DOHH2 (cell line): ENCODE measurements around the gene SEPSECS.

Experiments
- H3F3A ChIP-seq: fragments of 200-600 bp; sonication (generic), shearing (Covaris generic); 2 replicates; pipeline ENCODE4 v1.6.0; 2016; ENCODE audit warnings: antibody characterized with exemption, mild to moderate bottlenecking; ENCODE audit not compliant: control insufficient read depth, insufficient read depth
- H3K27ac ChIP-seq: fragments of 200-600 bp; sonication (generic); 2 replicates; pipeline ENCODE4 v1.5.1; 2014; ENCODE audit warnings: low read depth, mild to moderate bottlenecking, low read length, moderate library complexity
- H3K27me3 ChIP-seq: fragments of 200-600 bp; sonication (generic); 2 replicates; pipeline ENCODE4 v1.6.1; 2014; ENCODE audit warnings: mild to moderate bottlenecking, low read length, mixed read lengths; ENCODE audit not compliant: control insufficient read depth
- H3K36me3 ChIP-seq: fragments of 200-600 bp; sonication (generic); 2 replicates; pipeline ENCODE4 v1.6.1; 2014; ENCODE audit warnings: mild to moderate bottlenecking, low read length, moderate library complexity, mixed read lengths; ENCODE audit not compliant: control insufficient read depth
- H3K4me1 ChIP-seq: fragments of 200-600 bp; sonication (generic); 2 replicates; pipeline ENCODE4 v1.6.1; 2014; ENCODE audit warnings: mild to moderate bottlenecking, low read length, mixed read lengths; ENCODE audit not compliant: control insufficient read depth
- H3K4me2 ChIP-seq: fragments of 200-600 bp; sonication (generic); 2 replicates; pipeline ENCODE4 v1.6.0; 2014; ENCODE audit warnings: mild to moderate bottlenecking, low read length, moderate library complexity
- H3K4me3 ChIP-seq: fragments of 200-600 bp; sonication (generic); 2 replicates; pipeline ENCODE4 v1.5.1; 2014; ENCODE audit warnings: mild to moderate bottlenecking, low read length, mixed read lengths
- H3K79me2 ChIP-seq: fragments of 200-600 bp; sonication (generic); 2 replicates; pipeline ENCODE4 v1.6.1; 2014; ENCODE audit warnings: mild to moderate bottlenecking, low read length, mixed read lengths; ENCODE audit not compliant: control insufficient read depth
- H3K9me2 ChIP-seq: fragments of 200-600 bp; sonication (generic); replicated peaks from 2 replicates; pipeline ENCODE4 v1.6.1; 2014; ENCODE audit warnings: mild to moderate bottlenecking, low read length, mixed read lengths; ENCODE audit not compliant: control insufficient read depth
- H3K9me3 ChIP-seq: fragments of 200-600 bp; sonication (generic); 2 replicates; pipeline ENCODE4 v1.6.1; 2014; ENCODE audit warnings: antibody characterized with exemption, low read length, mixed read lengths; ENCODE audit not compliant: control insufficient read depth, insufficient read depth
- H4K20me1 ChIP-seq: fragments of 200-600 bp; sonication (generic); 2 replicates; pipeline ENCODE4 v1.6.0; 2014; ENCODE audit warnings: low read depth, mild to moderate bottlenecking, antibody characterized with exemption, low read length, moderate library complexity; ENCODE audit not compliant: control insufficient read depth, insufficient read depth
- EZH2phosphoT487 ChIP-seq: fragments of 200-600 bp; sonication (generic); IDR thresholded peaks from 2 replicates; pipeline ENCODE4 v1.6.1; 2017; ENCODE audit warnings: borderline replicate concordance, mild to moderate bottlenecking, antibody characterized with exemption, low read length, moderate library complexity, mixed read lengths
- TF ChIP-seq, protein P1 (sequence below): fragments of 200-600 bp; sonication (generic); IDR thresholded peaks from one replicate; pipeline ENCODE4 v1.5.1; 2014; ENCODE audit warnings: antibody characterized with exemption, mild to moderate bottlenecking, low read depth, low read length; ENCODE audit not compliant: poor library complexity, severe bottlenecking

SEPSECS gene

DNA sequence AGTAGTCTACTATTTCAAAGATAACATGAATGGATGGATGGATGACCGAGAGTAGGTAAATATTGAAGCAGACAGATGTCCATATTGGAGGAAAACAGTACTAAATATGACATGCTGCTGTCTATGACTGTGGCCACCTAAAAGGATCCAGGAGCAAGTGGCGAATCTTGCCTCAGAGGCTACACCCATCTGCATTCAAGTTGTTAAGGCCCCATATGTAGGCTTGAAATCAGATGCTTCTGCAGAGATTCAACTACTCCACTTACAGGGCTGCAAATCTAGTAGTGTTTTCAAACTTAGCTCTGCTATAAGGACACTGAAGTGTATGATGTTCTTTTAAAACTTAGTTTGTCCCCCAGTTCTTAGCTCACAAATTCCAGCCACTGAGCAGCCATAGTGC is 28.9 kb downstream of the SEPSECS start:
- no peaks in the 10 kb centered on the region for H3K9me3 ChIP-seq
- H3K27ac ChIP-seq, result no peak overlapping the region
- H3K9me2 ChIP-seq, result no peaks in the 10 kb centered on the region
- H3F3A ChIP-seq, result no peaks in the 10 kb centered on the region
- no peak overlapping the region for H3K4me2 ChIP-seq
- no peak for TF ChIP-seq EZH2phosphoT487
- TF ChIP-seq, protein P1, sequence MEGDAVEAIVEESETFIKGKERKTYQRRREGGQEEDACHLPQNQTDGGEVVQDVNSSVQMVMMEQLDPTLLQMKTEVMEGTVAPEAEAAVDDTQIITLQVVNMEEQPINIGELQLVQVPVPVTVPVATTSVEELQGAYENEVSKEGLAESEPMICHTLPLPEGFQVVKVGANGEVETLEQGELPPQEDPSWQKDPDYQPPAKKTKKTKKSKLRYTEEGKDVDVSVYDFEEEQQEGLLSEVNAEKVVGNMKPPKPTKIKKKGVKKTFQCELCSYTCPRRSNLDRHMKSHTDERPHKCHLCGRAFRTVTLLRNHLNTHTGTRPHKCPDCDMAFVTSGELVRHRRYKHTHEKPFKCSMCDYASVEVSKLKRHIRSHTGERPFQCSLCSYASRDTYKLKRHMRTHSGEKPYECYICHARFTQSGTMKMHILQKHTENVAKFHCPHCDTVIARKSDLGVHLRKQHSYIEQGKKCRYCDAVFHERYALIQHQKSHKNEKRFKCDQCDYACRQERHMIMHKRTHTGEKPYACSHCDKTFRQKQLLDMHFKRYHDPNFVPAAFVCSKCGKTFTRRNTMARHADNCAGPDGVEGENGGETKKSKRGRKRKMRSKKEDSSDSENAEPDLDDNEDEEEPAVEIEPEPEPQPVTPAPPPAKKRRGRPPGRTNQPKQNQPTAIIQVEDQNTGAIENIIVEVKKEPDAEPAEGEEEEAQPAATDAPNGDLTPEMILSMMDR, result no peak
- H3K4me3 ChIP-seq, result no peak overlapping the region
- H3K79me2 ChIP-seq, result no peaks in the 10 kb centered on the region
- no peaks in the 10 kb centered on the region for H3K4me1 ChIP-seq
- no peaks in the 10 kb centered on the region for H4K20me1 ChIP-seq
- no peaks in the 10 kb centered on the region for H3K27me3 ChIP-seq
- H3K36me3 ChIP-seq, result peaks cover 10% of the 10 kb centered on the region

DNA sequence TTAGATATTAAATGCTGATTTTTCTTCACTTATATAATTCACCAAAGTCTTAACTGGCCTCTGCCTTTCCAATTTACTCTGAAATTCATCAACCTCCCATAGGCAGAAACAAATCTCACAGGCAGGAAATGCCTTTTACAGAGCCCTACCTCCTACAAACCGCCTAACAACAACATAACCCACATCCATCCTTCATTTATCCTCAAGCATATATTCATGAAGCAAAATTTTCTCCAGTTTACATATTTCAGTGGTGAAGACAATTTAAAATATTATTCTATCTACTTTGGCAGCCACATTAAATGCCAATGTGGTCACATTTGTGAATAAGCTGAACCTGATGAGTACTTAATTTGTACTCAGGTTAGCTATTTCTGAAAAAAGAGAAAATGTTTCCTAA is 30.3 kb downstream of the SEPSECS start:
- no peaks in the 10 kb centered on the region for H4K20me1 ChIP-seq
- H3K9me2 ChIP-seq, result no peaks in the 10 kb centered on the region
- H3K4me3 ChIP-seq, result no peak overlapping the region
- H3K27me3 ChIP-seq, result no peaks in the 10 kb centered on the region
- H3K4me2 ChIP-seq, result no peak overlapping the region
- H3K9me3 ChIP-seq, result no peaks in the 10 kb centered on the region
- peaks cover 17% of the 10 kb centered on the region for H3K36me3 ChIP-seq
- no peaks in the 10 kb centered on the region for H3K79me2 ChIP-seq
- no peaks in the 10 kb centered on the region for H3K4me1 ChIP-seq
- TF ChIP-seq EZH2phosphoT487, result no peak
- H3K27ac ChIP-seq, result no peak overlapping the region
- no peaks in the 10 kb centered on the region for H3F3A ChIP-seq

DNA sequence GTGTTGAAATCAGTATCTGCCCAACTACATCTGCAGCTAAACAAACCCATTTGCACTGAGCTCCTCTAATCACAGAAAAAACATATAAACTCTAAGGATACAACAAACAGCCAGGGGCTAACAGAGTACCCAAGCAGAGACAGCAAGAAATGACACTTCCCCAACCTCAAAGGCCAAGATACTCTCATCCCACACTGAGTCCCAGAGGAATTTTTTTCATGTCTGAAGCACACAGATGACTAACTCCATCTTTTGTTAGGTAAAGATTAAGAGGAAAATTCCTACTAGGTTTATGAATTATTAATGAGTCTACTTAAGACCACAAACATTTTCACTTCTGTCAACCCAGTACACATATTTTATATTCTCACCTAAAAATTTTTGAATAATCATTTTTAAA is 31.6 kb downstream of the SEPSECS start:
- H3K4me3 ChIP-seq, result no peak overlapping the region
- no peaks in the 10 kb centered on the region for H3K4me1 ChIP-seq
- no peak for TF ChIP-seq EZH2phosphoT487
- TF ChIP-seq, protein P1, result no peak
- peaks cover 27% of the 10 kb centered on the region for H3K36me3 ChIP-seq
- no peaks in the 10 kb centered on the region for H3K9me3 ChIP-seq
- H3K9me2 ChIP-seq, result no peaks in the 10 kb centered on the region
- H4K20me1 ChIP-seq, result no peaks in the 10 kb centered on the region
- H3K4me2 ChIP-seq, result no peak overlapping the region
- H3K27ac ChIP-seq, result no peak overlapping the region
- no peaks in the 10 kb centered on the region for H3K79me2 ChIP-seq
- H3K27me3 ChIP-seq, result no peaks in the 10 kb centered on the region
- H3F3A ChIP-seq, result no peaks in the 10 kb centered on the region

DNA sequence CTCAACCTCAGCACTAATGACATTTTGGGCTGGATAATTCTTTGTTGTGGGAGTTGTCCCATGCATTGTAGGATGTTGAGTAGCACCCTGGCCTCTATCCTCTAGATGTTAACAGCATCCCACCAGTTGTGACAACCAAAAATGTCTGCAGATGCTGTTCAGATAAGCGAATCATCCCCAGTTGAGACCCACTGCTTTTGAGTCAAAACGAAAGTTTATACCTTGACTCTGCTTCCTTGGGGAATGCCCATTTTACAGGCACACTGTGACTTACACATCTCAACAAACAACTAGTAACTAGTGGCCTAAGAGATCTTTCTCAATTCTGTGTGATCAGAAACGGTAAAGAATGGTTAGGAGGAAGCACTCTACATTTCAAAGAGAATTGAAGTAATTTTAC is 37.0 kb downstream of the SEPSECS start:
- Histone ChIP-seq H3K9me2 (no peaks in the 10 kb centered on the region), H4K20me1 (no peaks in the 10 kb centered on the region), H3K36me3 (peaks cover 33% of the 10 kb centered on the region), H3K79me2 (no peaks in the 10 kb centered on the region), H3K27ac (no peak overlapping the region), H3K9me3 (no peaks in the 10 kb centered on the region), H3F3A (no peaks in the 10 kb centered on the region), H3K4me3 (no peak overlapping the region), H3K4me1 (no peaks in the 10 kb centered on the region), H3K27me3 (no peaks in the 10 kb centered on the region), H3K4me2 (no peak overlapping the region)
- no peak for TF ChIP-seq EZH2phosphoT487
- TF ChIP-seq, protein P1, result no peak
